HEK293 (cell line): ENCODE results near the gene MED8.
"Not testable (repeated sequence)": the region's sequence is repeated elsewhere in the genome, so short reads cannot be mapped to it uniquely, and the experiment has no call there.

ENCODE experiments used
- GLIS1 ChIP-seq: fragments of 450-650 bp; formaldehyde crosslinking; IDR thresholded peaks from 2 replicates; pipeline ENCODE4 v1.5.1; 2016; ENCODE audit warnings: missing biosample characterization, missing genetic modification characterization
- SP2 ChIP-seq: fragments of 450-650 bp; formaldehyde crosslinking; IDR thresholded peaks from 2 replicates; pipeline ENCODE4 v1.5.1; 2016; ENCODE audit warnings: missing biosample characterization, missing genetic modification characterization
- YY1 ChIP-seq: fragments of 450-650 bp; formaldehyde crosslinking; IDR thresholded peaks from 2 replicates; pipeline ENCODE4 v1.5.1; 2018; ENCODE audit warnings: missing biosample characterization, missing genetic modification characterization
- ZBTB26 ChIP-seq: fragments of 450-650 bp; formaldehyde crosslinking; optimal IDR thresholded peaks from 2 replicates; pipeline ENCODE3; 2016; ENCODE audit warnings: missing biosample characterization, mild to moderate bottlenecking, missing genetic modification characterization
- ZNF140 ChIP-seq: fragments of 450-650 bp; formaldehyde crosslinking; IDR thresholded peaks from 2 replicates; pipeline ENCODE4 v1.5.1; 2016; ENCODE audit warnings: missing biosample characterization, missing genetic modification characterization
- ZNF214 ChIP-seq: fragments of 450-650 bp; formaldehyde crosslinking; IDR thresholded peaks from 2 replicates; pipeline ENCODE4 v1.5.1; 2017; ENCODE audit warnings: missing biosample characterization, mild to moderate bottlenecking, missing genetic modification characterization, borderline replicate concordance
- ZNF561 ChIP-seq: fragments of 450-650 bp; IDR thresholded peaks from 2 replicates; pipeline ENCODE4 v1.5.1; 2018; ENCODE audit warnings: missing biosample characterization, missing genetic modification characterization, borderline replicate concordance
- ZNF600 ChIP-seq: fragments of 450-650 bp; formaldehyde crosslinking; IDR thresholded peaks from 2 replicates; pipeline ENCODE4 v1.5.1; 2016; ENCODE audit warnings: missing biosample characterization, missing genetic modification characterization
- ZNF843 ChIP-seq: fragments of 450-650 bp; formaldehyde crosslinking; IDR thresholded peaks from 2 replicates; pipeline ENCODE4 v1.5.1; 2016; ENCODE audit warnings: missing biosample characterization, missing genetic modification characterization
- TF ChIP-seq, protein P1 (sequence below): fragments of 450-650 bp; formaldehyde crosslinking; IDR thresholded peaks from 2 replicates; pipeline ENCODE4 v1.5.1; 2016; ENCODE audit warnings: missing biosample characterization, missing genetic modification characterization
- TF ChIP-seq, protein P2 (sequence below): fragments of 450-650 bp; formaldehyde crosslinking; IDR thresholded peaks from 2 replicates; pipeline ENCODE4 v1.5.1; 2016; ENCODE audit warnings: missing biosample characterization, missing genetic modification characterization

- not testable (repeated sequence) for TF ChIP-seq ZNF561 (tag by site-specific recombination); SP2 (tag by site-specific recombination); ZNF843 (tag by site-specific recombination); ZNF214 (tag by site-specific recombination); GLIS1 (tag by site-specific recombination); ZNF140; YY1 (tag by site-specific recombination); ZBTB26 (tag by site-specific recombination); ZNF600 (tag by site-specific recombination)
- TF ChIP-seq, protein P1, sequence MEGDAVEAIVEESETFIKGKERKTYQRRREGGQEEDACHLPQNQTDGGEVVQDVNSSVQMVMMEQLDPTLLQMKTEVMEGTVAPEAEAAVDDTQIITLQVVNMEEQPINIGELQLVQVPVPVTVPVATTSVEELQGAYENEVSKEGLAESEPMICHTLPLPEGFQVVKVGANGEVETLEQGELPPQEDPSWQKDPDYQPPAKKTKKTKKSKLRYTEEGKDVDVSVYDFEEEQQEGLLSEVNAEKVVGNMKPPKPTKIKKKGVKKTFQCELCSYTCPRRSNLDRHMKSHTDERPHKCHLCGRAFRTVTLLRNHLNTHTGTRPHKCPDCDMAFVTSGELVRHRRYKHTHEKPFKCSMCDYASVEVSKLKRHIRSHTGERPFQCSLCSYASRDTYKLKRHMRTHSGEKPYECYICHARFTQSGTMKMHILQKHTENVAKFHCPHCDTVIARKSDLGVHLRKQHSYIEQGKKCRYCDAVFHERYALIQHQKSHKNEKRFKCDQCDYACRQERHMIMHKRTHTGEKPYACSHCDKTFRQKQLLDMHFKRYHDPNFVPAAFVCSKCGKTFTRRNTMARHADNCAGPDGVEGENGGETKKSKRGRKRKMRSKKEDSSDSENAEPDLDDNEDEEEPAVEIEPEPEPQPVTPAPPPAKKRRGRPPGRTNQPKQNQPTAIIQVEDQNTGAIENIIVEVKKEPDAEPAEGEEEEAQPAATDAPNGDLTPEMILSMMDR (tag by site-specific recombination), result not testable (repeated sequence)
- TF ChIP-seq, protein P2, sequence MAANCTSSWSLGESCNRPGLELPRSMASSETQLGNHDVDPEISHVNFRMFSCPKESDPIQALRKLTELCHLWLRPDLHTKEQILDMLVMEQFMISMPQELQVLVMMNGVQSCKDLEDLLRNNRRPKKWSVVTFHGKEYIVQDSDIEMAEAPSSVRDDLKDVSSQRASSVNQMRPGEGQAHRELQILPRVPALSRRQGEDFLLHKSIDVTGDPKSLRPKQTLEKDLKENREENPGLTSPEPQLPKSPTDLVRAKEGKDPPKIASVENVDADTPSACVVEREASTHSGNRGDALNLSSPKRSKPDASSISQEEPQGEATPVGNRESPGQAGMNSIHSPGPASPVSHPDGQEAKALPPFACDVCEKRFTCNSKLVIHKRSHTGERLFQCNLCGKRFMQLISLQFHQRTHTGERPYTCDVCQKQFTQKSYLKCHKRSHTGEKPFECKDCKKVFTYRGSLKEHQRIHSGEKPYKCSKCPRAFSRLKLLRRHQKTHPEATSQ (tag by site-specific recombination), result not testable (repeated sequence)
Measured at GRCh38 chr1:43400441-43400840, 10.8 kb upstream of the MED8 start.
